Activated naive CD4-positive, alpha-beta T cell (primary cell): Measurements from ENCODE around the gene RNF10.
"Not testable (repeated sequence)": the region's sequence is repeated elsewhere in the genome, so short reads cannot be mapped to it uniquely, and the experiment has no call there.

Experiments used
- DNase-seq, 4 experiments: peaks; one replicate each; lab custom pipeline; 2025; lab: John Stamatoyannopoulos, UW

RNF10 gene

DNA sequence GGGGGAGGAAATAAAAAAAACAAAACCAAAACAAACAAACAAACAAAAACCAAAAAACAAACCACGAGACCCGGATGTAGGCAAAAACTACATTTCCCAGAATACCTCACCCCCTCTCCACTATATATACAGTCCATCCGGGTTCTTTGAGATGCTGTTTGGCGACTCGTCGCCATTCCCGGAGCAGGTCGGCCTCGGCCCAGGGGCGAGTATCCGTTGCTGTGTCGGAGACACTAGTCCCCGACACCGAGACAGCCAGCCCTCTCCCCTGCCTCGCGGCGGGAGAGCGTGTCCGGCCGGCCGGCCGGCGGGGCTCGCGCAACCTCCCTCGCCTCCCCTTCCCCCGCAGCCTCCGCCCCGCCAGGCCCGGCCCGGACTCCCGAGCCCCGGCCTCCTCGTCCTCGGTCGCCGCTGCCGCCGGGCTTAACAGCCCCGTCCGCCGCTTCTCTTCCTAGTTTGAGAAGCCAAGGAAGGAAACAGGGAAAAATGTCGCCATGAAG lies at the start of gene RNF10:
Gene RNF10, plus strand, starts transcription at position 154 of the 500 bp plus-strand sequence. CDS start 456 bp downstream, outside the sequence.
- peak; percentile 21 to 57 (median 40) for DNase-seq

DNA sequence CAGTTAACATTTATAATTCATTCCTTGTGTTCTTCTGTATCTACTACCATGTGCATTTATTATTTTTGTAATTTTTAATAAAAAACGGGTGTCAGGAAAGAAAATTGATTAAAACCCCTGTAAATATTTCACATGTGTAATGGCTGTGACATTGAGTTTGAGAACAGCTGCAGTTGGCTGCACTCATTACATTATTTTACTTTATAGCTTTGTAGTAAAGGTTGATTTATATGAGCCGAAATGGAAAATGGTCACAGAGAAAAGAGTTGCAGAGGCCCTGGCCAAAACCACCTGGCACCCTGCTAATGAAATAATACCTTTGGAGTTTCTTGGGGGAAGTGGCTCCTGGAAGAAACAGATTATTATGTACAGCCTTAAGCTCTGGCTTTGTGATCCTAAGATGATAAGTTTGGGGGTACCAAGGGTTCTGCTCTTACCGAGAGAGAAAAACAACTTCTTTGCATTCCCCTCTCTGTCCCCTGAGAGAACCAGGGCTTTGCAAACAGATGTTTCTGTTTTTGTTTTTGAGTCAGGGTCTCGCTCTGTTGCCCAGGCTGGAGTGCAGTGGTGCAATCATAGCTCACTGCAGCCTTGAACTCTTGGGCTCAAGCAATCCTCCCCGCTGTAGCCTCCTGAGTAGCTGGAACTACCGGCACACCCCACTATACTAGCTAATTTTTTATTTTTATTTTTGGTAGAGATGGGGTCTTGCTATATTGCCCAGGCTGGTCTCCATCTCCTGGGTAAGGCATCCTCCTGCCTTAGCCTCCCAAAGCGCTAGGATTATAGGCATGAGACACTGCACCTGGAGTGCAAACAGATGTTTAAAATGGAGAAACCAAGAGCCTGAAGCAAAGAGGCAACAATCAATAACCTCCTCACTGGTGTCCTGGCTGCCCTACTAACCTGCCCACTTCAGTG lies 47.9 kb upstream of the RNF10 start:
- no peak for DNase-seq

DNA sequence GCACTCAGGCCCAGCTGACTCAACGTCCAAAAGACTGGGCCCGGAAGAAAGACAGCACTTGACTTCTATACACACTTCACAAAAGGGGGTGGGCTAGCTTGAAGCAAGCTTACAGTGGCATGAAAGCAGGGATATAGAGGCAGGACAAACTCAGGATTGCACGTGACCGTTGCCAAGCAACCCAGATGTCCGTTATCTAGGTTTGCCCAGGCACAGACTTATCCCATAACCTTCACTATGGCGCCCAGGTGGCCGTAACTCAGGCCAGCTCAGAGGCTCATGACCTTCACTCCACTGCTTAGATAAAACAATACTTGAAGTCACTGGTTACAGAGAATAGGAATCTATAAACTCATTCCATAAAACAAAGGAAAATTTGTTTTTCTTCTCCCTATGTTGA lies 46.6 kb upstream of the RNF10 start:
- DNase-seq = not testable (repeated sequence)

DNA sequence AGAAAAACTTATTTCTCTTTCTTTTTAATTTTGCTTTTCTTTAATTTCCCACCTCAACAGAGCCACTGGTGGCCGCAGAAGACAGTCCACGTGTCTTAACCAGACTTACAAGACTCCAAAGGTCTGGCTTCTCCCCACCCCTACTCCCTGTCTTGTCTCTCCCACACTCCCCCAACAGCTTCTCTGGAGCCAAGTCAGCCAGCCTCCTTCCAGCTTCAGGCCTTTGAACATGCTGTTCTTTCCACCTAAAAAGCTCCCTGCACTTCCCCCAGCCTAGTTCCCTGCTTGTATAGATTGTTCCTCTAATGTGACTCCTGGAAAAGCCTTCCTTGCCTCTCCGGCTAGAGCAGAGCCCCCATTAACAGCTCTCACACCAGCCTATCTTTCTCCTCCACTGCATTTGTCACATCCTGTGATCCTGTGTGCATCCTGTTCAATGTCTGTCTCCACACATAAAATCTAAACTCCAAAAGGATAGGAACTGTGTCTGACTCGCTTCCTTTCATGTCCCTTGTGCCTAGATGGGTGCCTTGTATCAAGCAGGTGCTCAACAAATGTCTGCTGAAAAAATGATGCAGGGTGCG lies 46.0 kb upstream of the RNF10 start:
- DNase-seq = no peak

DNA sequence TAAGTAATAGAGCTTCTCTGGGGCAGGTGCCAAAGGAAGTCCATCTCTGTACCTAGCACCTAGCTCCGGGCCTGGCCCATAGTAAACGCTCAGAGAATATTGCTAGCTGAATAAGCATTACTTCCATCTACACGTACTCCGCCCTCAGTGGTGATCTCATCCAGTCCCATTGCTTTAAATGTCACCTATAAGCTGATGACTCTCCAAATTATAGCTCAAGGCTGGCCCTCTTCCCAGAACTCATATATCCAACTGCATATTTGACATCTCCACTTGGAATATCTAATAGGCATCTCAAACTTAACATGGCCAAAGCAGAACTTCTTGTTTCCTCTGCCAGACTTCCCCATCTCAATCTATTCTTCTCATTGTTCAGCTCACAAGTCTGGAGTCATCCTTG lies 45.1 kb upstream of the RNF10 start:
- no peak for DNase-seq

DNA sequence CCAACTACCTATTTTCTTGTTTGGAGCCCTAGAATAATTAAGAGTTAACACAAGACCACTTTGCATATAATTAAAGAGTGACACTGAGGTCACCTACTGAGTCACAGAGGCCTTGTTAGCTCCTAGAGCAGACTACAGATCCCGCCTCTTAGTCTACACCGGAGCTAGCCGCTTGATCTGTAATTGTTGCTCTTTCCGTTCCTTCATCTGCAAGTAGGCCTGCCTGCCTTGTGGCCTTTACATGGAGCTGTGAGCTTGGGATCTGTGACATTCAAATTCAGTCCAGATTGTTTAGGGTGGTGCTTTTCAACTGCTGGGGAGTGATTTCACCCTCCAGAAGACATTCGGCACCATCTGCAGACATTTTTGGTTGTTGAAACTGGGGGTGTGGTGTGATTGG lies 43.8 kb upstream of the RNF10 start:
- no peak for DNase-seq

DNA sequence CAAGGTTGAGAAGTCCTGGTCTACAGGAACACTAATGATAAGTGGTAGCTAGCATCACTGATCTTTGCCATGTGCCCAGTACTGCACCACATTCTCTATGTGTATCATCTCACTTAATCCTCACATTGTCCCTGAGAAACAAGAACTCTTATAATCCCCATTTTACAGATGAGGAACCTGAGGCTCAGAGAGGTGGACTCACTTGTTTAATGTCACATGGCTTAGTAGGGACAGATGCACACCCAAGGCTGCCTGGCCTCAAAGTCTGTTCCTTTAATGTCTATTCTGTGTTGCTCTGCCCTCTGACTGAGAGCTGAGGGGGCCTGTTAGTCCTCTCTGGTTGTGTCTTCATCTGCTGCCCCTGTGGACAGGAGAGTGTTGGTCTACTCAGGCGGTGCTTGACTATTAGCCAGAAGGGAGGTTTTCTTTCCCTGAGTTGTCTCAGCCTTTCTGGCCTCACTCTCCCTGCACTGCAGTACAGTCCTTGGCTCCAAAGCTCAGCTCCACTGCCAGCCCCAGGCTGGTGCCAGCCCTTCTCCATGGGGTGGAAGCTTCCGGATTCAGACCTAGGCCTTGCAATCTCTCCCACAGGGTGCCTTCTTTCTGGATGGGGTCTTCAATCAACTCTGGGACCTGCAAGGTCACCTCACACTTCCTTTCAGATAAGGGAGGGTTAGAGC lies 43.2 kb upstream of the RNF10 start:
- DNase-seq = no peak

DNA sequence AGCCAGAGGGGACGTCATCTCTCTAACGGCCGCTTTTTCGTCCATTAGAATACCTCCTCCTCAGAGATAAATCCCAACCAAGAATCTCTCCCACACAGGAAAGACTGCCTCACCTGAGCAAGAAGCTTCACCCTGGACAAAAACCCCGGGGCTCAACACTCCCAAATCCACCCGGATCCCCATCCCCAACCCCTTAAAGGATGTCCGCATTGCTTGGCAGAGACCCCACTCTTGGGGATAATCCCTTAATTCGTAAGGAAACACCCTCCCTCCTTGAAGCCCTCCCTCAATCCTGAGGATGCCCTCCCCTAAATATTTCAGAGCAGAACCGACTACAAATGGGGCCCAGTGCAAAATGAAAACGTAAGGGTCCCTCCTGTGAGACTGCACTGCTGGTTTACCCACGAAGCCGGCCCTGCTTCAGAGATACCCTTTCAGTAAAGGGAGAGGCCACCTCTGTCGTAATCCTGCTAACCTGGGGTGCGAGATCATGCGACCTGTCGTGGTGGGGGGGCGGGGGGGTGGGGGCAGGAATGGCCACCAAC lies 38.9 kb upstream of the RNF10 start:
- DNase-seq = no peak

DNA sequence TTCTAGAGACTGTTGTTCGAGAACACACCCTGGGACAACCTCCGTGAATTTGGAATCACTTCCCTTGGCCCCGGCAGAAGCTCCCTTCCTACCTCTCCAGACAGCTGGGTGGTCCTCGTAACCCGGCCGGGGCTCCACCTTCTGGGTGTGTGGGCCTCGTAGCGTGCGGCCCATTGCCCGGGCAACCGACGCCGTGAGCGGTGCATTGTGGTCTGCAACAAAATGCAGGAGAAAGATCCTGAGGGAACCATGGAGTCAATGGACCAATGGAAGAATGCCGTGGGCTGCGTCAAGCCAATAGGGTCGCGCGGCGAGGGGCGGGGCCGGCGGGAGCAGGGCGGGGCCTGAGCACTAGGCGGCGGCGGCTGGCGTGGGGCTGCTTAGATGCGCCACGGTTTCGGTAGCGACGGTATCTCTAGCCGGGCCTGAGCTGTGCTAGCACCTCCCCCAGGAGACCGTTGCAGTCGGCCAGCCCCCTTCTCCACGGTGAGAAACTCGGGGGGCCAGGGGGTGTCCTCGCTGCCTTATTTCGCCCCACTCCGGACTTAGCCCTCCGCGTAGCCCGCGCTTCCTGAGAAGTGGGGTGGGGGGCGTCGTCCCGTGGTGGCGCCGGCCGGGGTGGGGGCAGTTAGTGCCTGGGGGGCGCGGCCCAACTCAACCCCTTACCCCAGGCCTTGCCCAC lies 38.3 kb upstream of the RNF10 start, which contains the start of gene DYNLL1:
Gene DYNLL1, plus strand, starts transcription at position 383 of the 682 bp plus-strand sequence. CDS start 309 bp downstream, outside the sequence.
- peak; percentile 92 to 97 (median 96) for DNase-seq

DNA sequence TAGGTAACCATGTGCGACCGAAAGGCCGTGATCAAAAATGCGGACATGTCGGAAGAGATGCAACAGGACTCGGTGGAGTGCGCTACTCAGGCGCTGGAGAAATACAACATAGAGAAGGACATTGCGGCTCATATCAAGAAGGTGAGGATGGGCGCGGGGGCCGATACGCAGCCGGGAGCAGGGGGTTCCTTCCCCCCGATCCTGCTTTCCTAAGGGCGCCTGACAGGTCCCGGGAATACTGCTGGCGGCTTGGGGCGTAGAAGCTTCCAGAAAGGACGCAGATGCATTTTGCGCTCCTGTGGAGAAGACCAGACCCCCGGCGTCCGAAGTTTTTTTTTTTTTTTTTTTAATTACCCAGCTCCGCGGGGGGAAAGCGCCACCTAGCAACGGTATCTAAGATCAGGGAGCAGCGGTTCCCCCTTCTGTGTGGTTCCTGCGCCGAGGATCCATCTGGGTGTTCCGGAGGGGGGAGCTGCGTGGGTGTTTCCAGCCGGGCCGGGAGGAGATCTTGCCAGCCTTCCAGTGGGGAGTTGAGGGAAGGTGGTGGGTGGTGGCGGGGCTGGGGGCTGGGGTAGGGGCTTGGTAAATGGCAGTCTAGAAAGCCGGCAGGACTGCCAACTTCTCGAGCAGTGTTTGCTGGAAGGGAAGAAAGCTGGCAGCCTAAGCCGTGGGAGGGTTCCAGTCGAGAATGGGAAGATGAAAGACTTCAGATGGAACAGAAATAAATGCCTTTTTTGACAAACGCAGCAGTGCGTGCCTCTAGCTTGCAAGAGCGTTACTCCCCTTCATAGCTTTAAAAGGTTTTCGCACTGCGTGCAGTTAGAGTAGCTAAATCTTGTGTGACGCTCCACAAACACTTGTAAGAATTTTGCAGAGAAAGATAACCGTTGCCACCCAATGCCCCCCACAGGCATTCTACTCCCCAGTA lies 37.5 kb upstream of the RNF10 start:
- peak in 3 of 4 experiments; percentile 19 to 27 (median 21) for DNase-seq

DNA sequence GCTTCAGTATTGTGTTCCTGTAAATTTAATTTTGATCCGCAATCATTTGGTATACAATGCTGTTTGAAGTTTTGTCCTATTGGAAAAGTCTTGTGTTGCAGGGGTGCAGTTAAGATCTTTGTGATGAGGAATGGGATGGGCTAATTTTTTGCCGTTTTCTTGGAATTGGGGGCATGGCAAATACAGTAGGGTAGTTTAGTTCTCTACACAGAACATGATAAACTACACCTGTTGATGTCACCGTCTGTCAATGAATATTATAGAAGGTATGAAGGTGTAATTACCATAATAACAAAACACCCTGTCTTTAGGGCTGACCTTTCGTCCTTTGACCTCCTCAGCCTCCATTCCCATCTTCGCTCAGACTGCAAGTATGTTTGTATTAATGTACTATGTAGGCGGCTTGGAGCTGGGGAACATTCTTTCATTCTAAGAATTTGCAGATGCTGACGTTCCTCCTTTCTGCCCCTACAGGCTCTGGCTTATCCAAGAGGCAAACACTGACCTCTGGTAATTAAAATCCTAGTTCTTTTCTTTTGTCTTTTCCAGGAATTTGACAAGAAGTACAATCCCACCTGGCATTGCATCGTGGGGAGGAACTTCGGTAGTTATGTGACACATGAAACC lies 36.5 kb upstream of the RNF10 start:
- DNase-seq = no peak

DNA sequence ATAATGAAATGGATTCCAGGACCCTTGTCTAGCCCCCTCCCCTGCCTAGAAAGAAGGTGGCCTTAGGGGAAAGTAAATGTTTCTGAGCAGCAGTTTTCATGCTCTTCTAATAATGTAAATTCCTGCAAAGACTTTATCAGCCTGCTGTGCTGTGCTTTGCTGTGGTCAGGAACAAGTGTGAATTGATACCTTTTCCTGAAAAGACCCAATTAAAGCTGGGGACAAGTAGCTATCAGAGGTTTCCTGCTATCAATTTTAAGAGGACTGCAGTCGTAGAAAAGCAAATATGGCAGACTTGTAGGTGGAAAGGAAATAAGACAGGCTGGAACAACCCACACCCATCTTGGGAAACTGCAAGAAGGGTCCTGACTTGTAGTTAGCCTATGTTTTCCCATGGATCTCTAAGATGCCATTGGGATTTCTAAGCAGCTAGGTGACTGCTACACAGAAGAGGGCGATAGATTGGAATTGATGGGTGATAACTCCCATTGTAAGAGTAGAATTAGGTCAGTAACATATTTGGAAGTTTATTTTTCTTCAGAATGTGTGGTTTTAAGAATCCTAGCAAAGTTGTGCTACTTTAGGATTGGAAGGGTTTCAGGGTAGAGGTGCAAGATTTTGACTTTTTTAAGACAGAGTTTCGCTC lies 35.2 kb upstream of the RNF10 start:
- no peak for DNase-seq

DNA sequence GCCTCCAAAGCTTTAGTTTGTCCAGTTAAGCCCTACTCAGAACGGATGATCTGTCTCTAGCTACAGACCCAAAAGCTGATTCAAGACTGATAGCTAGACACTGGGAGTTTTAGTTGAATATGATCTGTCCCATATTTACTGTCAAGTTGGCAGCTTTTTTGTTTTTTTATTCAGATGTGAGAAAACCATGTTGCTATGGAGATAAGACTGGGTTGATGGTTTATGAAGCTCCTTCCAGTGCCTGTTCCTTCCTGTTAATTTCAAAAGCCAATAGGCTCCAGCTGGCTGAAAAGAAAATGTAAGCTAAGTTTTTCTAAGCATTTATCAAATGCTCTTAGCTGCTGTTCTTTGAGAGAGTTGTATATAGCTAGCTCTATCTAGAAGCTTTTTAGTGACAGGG lies 33.6 kb upstream of the RNF10 start:
- DNase-seq = no peak

DNA sequence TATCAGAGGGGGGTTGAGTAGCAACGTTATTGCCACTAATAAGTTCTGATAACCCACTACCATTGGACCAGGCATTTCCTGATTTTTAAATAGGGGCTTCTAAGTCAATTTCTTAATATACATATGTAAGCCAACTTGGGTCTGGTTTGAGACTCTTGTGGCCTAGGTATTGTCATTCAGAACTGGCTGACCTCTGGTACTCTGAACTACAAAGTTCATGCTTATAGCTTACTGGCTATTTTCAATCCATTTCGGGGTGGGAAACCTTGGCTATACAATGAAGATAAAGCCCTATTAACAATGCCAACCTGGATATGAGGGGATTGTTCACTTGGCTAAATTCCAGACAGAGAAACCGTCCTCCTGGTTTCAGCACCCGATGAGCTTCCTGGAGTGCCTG lies 29.6 kb upstream of the RNF10 start:
- DNase-seq = no peak

DNA sequence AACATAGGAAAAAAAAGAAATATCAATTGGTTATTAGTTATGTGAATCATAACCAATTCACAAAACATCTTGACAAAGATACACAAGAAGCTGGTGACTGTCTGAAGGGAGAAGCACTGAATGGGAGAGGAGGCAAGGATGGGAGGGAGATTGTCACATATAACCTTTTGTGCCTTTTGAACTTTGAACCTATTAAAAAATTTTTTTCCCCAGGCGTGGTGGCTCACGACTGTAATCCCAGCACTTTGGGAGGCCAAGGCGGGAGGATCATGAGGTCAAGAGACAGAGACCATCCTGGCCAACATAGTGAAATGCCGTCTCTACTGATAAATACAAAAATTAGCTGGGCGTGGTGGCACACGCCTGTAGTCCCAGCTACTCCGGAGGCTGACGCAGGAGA lies 25.6 kb upstream of the RNF10 start:
- no peak for DNase-seq

DNA sequence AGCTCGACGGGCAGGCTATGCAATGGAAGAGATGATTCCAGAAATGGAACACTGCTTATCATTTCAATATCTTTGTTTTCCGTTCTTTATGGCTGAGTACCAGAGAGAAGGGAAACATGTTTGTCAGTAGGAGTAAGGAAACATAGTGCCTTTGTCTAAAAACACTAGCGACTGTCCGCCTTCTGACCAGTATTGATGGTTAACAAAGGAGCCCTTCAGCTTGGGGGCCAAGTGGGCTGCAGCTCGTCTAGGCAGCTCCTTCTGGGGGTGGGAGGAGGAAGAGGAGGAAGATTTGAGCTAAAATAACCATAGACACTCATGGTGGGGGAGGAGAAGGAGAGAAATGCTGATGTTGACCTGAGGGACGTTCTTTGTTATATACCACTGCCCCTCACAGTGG lies 20.2 kb upstream of the RNF10 start:
- no peak for DNase-seq

DNA sequence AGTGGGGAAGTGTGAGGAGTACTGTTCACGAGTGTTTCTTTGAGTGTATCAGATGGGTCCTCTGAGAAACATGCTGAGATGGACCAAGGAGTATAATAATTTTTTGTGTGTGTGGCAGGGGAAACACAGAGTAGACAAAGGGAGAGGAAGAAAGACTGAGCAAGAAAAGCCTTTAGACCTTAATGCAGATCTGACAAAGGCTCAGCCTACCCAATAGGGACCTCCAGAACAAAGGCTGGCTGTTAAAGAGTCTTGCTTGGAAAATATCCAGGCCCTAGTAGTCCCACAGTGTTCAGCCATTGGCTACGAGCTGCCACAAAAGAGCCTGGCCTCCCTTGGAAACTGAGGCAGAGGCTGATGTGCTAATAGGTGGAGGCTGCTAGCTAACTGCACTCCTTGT lies 18.7 kb upstream of the RNF10 start:
- no peak for DNase-seq

DNA sequence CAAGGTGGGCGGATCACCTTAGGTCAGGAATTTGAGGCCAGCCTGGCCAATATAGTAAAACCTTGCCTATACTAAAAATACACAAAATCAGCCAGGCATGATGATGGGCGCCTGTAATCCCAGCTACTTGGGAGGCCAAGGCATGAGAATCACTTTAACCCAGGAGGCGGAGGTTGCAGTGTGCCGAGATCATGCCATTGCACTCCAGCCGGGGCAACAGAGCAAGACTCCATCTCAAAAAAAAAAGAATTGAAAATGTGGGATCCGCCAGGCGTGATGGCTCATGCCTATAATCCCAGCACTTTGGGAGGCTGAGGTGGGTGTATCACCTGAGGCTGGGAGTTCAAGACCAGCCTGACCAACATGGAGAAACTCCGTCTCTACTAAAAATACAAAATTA lies 14.8 kb upstream of the RNF10 start:
- DNase-seq = not testable (repeated sequence)

DNA sequence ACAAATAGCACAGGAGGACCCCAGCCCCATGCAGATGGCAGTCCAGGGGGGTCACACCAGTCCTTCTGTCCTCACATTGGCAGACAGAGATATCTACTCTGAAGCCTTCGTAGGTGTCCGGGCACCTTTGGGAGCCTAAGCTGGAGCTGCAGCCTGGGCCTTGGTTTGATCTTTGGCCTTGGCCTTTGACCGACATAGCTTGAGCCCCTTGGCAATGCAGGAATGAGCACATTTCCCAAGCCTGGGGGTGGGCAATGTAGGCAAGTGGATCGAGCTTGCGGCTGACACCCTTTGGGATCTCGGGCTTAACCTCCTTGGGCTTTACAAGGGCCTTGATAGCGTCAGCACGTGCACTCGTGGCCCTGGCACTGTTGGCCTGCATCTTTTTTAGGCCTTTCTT lies 11.6 kb upstream of the RNF10 start:
- no peak for DNase-seq
